NCI-H526 treated with DMSO at 0.1 percent for 48 hours (cell line): ENCODE data around the gene PANK3.
"Not testable (repeated sequence)": the region's sequence is repeated elsewhere in the genome, so short reads cannot be mapped to it uniquely, and the experiment has no call there.

Experiments
- DNase-seq: peaks from one replicate; lab custom pipeline; 2025; lab: John Stamatoyannopoulos, UW

Gene PANK3

GRCh38 chr5:168578538-168579487, at the start of gene PANK3:
PANK3 (minus strand) TSS chr5:168579368; CDS start chr5:168579283, 85 bp downstream.
- DNase-seq: peak; percentile 37

- no peak for DNase-seq
These were observed 45.7 kb upstream of the PANK3 start for GRCh38 chr5:168624850-168625364.

GRCh38 chr5:168620807-168621206, 41.6 kb upstream of the PANK3 start:
- no peak for DNase-seq

GRCh38 chr5:168614661-168615060, 35.5 kb upstream of the PANK3 start:
- DNase-seq: no peak

- DNase-seq: no peak
These were observed 34.8 kb upstream of the PANK3 start for GRCh38 chr5:168613996-168614395.

- no peak for DNase-seq
These were observed 34.2 kb upstream of the PANK3 start for GRCh38 chr5:168613396-168613795.

- no peak for DNase-seq
These were observed 33.8 kb upstream of the PANK3 start for GRCh38 chr5:168612996-168613395.

GRCh38 chr5:168612123-168612522, 33.0 kb upstream of the PANK3 start:
- DNase-seq: no peak

GRCh38 chr5:168611165-168611564, 32.0 kb upstream of the PANK3 start:
- no peak for DNase-seq

GRCh38 chr5:168609806-168610482, 30.8 kb upstream of the PANK3 start:
- DNase-seq: no peak

GRCh38 chr5:168608821-168609220, 29.7 kb upstream of the PANK3 start:
- DNase-seq: no peak

- no peak for DNase-seq
These were observed 29.2 kb upstream of the PANK3 start for GRCh38 chr5:168608386-168608785.

- DNase-seq: no peak
These were observed 28.8 kb upstream of the PANK3 start for GRCh38 chr5:168607946-168608345.

- no peak for DNase-seq
These were observed 27.4 kb upstream of the PANK3 start for GRCh38 chr5:168606562-168606961.

- DNase-seq: no peak
These were observed 25.3 kb upstream of the PANK3 start for GRCh38 chr5:168604436-168604835.

- no peak for DNase-seq
These were observed 24.6 kb upstream of the PANK3 start for GRCh38 chr5:168603746-168604145.

GRCh38 chr5:168602517-168602916, 23.3 kb upstream of the PANK3 start:
- no peak for DNase-seq

- DNase-seq: no peak
These were observed 22.8 kb upstream of the PANK3 start for GRCh38 chr5:168601972-168602371.

GRCh38 chr5:168600409-168600808, 21.2 kb upstream of the PANK3 start:
- DNase-seq: no peak

- no peak for DNase-seq
These were observed 20.7 kb upstream of the PANK3 start for GRCh38 chr5:168599826-168600225.

GRCh38 chr5:168598639-168599038, 19.5 kb upstream of the PANK3 start:
- DNase-seq: no peak

- no peak for DNase-seq
These were observed 17.8 kb upstream of the PANK3 start for GRCh38 chr5:168596927-168597326.

- DNase-seq: not testable (repeated sequence)
These were observed 17.0 kb upstream of the PANK3 start for GRCh38 chr5:168596122-168596521.
